HCT116 (cell line): ENCODE data around the gene LRRC4C.

Experiments
- EZH2 ChIP-seq: fragments of 200-600 bp; sonication (generic); IDR thresholded peaks from 2 replicates; pipeline ENCODE4 v1.6.1; 2017; ENCODE audit warnings: antibody characterized with exemption, mixed run types
- EZH2phosphoT487 ChIP-seq: fragments of 200-600 bp; IDR thresholded peaks from 2 replicates; pipeline ENCODE4 v1.6.1; 2018; ENCODE audit warnings: antibody characterized with exemption, borderline replicate concordance
- POLR2A ChIP-seq: IDR thresholded peaks from 2 replicates; pipeline ENCODE4 v1.7.0; 2011; ENCODE audit warnings: borderline replicate concordance; ENCODE audit not compliant: insufficient read depth, insufficient read length; ENCODE audit errors: extremely low read depth
- POLR2AphosphoS5 ChIP-seq: IDR thresholded peaks from 2 replicates; pipeline ENCODE4 v1.6.1; 2011; ENCODE audit warnings: mild to moderate bottlenecking, low read depth, low read length, moderate library complexity
- RAD21 ChIP-seq: IDR thresholded peaks from 2 replicates; pipeline ENCODE4 v1.6.1; 2012; ENCODE audit warnings: low read depth, mild to moderate bottlenecking
- SIN3A ChIP-seq: IDR thresholded peaks from 2 replicates; pipeline ENCODE4 v1.6.1; 2012; ENCODE audit warnings: low read depth
- TCF7L2 ChIP-seq: IDR thresholded peaks from 2 replicates; pipeline ENCODE4 v1.7.0; 2011; ENCODE audit warnings: borderline replicate concordance, inconsistent platforms; ENCODE audit not compliant: insufficient read depth, insufficient read length; ENCODE audit errors: extremely low read depth
- TF ChIP-seq, protein P1 (sequence below), 3 experiments: fragments of 200-600 bp in 1 of 3; sonication (generic) in 1 of 3; IDR thresholded peaks in 2 of 3; conservative IDR thresholded peaks in 1 of 3; 2 replicates each; pipeline ENCODE4 v1.5.1; 2012 to 2017; ENCODE audit warnings: low read depth in 2 of 3, low read length in 2 of 3, antibody characterized with exemption in 1 of 3, borderline replicate concordance in 1 of 3, control low read depth in 1 of 3, mild to moderate bottlenecking in 1 of 3, mixed read lengths in 1 of 3, mixed run types in 1 of 3, moderate library complexity in 1 of 3; ENCODE audit not compliant: insufficient read depth in 1 of 3
- TF ChIP-seq, protein P2 (sequence below): IDR thresholded peaks from 2 replicates; pipeline ENCODE4 v1.6.1; 2012; ENCODE audit warnings: low read depth
- TF ChIP-seq, protein P3 (sequence below): IDR thresholded peaks from 2 replicates; pipeline ENCODE4 v1.6.1; 2012

GRCh38 chr11:40185793-40186192 is 1273.7 kb downstream of the LRRC4C start:
- TF ChIP-seq EZH2 (no peak), POLR2AphosphoS5 (no peak), POLR2A (no peak), RAD21 (no peak), EZH2phosphoT487 (no peak), TCF7L2 (no peak), SIN3A (no peak)
- TF ChIP-seq, protein P1, sequence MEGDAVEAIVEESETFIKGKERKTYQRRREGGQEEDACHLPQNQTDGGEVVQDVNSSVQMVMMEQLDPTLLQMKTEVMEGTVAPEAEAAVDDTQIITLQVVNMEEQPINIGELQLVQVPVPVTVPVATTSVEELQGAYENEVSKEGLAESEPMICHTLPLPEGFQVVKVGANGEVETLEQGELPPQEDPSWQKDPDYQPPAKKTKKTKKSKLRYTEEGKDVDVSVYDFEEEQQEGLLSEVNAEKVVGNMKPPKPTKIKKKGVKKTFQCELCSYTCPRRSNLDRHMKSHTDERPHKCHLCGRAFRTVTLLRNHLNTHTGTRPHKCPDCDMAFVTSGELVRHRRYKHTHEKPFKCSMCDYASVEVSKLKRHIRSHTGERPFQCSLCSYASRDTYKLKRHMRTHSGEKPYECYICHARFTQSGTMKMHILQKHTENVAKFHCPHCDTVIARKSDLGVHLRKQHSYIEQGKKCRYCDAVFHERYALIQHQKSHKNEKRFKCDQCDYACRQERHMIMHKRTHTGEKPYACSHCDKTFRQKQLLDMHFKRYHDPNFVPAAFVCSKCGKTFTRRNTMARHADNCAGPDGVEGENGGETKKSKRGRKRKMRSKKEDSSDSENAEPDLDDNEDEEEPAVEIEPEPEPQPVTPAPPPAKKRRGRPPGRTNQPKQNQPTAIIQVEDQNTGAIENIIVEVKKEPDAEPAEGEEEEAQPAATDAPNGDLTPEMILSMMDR (IDR thresholded peaks at IDR 0.05 in 2 of 3, conservative IDR thresholded peaks at IDR 0.05 in 1 of 3; ENCODE audit: borderline replicate concordance in 1 of 3, insufficient read depth in 1 of 3, low read depth in 2 of 3, low read length in 2 of 3), result no peak
- TF ChIP-seq, protein P2, sequence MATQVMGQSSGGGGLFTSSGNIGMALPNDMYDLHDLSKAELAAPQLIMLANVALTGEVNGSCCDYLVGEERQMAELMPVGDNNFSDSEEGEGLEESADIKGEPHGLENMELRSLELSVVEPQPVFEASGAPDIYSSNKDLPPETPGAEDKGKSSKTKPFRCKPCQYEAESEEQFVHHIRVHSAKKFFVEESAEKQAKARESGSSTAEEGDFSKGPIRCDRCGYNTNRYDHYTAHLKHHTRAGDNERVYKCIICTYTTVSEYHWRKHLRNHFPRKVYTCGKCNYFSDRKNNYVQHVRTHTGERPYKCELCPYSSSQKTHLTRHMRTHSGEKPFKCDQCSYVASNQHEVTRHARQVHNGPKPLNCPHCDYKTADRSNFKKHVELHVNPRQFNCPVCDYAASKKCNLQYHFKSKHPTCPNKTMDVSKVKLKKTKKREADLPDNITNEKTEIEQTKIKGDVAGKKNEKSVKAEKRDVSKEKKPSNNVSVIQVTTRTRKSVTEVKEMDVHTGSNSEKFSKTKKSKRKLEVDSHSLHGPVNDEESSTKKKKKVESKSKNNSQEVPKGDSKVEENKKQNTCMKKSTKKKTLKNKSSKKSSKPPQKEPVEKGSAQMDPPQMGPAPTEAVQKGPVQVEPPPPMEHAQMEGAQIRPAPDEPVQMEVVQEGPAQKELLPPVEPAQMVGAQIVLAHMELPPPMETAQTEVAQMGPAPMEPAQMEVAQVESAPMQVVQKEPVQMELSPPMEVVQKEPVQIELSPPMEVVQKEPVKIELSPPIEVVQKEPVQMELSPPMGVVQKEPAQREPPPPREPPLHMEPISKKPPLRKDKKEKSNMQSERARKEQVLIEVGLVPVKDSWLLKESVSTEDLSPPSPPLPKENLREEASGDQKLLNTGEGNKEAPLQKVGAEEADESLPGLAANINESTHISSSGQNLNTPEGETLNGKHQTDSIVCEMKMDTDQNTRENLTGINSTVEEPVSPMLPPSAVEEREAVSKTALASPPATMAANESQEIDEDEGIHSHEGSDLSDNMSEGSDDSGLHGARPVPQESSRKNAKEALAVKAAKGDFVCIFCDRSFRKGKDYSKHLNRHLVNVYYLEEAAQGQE, result no peak
- TF ChIP-seq, protein P3, sequence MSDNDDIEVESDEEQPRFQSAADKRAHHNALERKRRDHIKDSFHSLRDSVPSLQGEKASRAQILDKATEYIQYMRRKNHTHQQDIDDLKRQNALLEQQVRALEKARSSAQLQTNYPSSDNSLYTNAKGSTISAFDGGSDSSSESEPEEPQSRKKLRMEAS, result no peak
